Activated CD8-positive, alpha-beta memory T cell treated with anti-CD3 and anti-CD28 coated beads, Interleukin-2, amount 50 U/mL, for 24 hours (primary cell): ENCODE data around the gene LRIG2.

ENCODE experiments used
- DNase-seq: peaks from one replicate; pipeline ENCODE4 v3.0.0-alpha.2; 2020; ENCODE audit errors: extremely low read depth

Gene LRIG2

DNA sequence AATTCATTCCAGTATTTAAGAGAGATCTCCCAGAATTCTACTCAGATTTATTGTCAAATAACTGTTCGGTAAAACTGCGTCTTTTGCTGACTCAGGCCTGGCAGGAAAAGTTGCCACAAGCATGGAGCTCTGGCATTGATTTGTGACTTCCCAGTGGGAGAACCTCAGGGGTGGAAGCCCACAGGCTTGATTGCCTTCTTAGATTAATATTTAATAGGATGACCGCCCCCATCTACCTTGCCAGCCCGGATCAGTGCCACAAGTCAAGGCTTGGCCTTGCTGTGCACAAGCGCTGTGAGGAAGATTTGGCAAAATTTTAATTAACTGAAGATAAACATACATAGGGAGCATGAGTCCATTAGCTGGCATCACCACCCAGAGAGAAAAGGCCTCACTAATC is 93.5 kb downstream of the LRIG2 start:
- DNase-seq: no peak

DNA sequence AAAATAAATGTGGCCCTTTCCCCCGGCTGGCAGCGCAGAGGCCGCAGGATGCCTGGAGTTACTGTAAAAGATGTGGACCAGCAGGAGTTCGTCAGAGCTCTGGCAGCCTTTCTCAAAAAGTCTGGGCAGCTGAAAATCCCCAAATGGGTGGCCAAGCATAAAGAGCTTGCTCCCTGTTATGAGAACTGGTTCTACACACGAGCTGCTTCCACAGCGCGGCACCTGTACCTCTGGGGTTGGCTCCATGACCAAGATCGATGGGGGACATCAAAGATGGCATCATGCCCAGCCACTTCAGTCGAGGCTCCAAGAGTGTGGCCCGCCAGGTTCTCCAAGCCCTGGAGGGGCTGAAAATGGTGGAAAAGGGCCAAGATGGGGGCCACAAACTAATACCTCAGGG is 95.9 kb downstream of the LRIG2 start:
- no peak for DNase-seq

DNA sequence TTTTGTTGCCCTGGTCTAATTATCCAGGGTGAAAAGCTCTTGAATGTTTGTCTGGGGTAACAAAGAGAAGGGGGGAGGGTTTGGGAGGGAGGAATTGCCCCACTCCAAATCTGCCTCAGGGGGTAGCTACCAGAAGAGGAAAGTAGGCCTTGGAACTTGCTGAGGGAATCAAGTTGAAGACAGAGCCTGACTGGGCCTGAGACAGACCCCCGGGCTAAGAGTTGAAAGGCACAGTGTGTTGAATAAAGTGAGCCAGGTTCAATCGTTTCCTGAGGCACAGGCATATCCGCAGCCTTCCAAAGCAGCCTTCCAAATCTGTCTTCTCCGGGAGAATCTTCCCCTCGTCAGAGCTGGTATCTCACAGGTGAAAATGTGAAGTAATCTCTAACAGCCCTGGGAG is 96.6 kb downstream of the LRIG2 start:
- DNase-seq: no peak

DNA sequence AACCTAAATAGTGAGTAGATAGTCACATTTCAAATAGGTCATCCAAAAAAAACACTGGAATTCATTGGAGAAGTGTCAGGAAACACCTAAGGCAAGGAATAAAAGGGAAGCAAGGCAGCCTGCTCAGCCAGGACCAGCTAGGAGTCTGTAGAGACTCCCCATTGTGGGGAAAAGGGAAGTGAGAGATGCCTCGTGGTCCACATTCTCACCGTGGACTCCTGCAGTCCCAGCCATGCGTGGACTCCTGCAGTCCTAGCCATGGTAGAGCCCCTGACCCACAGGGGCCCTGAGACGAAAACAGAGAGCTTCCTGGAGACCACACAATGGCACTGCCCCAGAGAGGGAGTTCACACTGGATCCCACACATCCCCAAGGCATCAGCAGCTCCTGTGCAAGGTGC is 97.5 kb downstream of the LRIG2 start:
- no peak for DNase-seq

DNA sequence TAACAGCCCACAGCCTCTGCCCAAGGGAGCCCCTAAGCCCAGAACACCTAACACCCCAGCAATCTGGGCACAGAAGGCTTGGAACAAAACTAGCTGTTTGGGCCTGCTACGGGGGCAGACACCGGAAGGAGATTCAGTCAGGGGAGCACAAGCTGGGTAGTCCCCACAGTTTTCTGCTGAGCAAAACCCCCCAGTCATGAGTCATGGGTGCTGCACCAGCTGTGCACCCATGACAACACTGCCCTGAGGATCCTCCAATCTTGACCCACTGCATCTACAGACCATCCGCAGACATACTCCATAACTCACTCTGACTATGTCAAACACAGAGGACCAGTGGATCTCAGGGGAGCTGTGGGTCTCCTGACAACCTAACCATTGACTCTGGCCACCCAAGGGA is 105.1 kb downstream of the LRIG2 start:
- DNase-seq: no peak

DNA sequence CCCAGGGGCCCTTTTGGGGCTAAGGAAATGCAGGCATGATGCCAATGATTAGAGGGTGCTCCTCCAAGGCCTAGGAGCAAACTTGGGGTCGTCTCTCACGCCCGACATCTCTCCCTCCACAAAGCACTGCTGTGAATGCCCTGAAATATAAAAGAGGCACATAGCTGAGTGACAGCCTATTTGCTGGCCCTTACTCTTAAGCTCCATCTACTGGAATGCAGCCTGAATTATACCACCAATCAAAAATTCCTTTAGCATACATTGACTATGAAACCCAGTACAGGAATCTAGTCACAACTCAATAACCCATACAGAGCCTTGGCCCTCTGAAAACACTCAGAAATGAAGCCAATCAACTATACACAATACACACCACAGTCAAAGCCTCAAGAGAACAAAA is 105.5 kb downstream of the LRIG2 start:
- no peak for DNase-seq
